Caco-2 (cell line): Measurements from ENCODE around the gene LITAF. TPM values are rescaled to one million over a fixed set of nuclear protein-coding genes. Genes with fewer than 3 reads are reported as not detected.

Source experiments
- BruUV-seq: library from RNA; stranded (reverse); fragments of 400-500 nt; replicated peaks from 2 replicates; lab custom pipeline; 2021; lab: Mats Ljungman, UMichigan
- CTCF ChIA-PET: fragments of 300-600 bp; sonication (Branson Sonifier 250); formaldehyde crosslinking; loops from one replicate; lab custom pipeline; 2022; ENCODE audit warnings: antibody characterized with exemption; lab: Charles Lee
- POLR2A ChIA-PET: fragments of 300-600 bp; sonication (Branson Sonifier 250); formaldehyde crosslinking; loops from one replicate; lab custom pipeline; 2022; ENCODE audit warnings: antibody characterized with exemption; lab: Charles Lee
- DNase-seq, 2 experiments: peaks; one replicate each; pipeline versions ENCODE4 v3.0.0 to v3.0.0-alpha.2; 2020 to 2022
- H3K27me3 ChIP-seq: replicated peaks from 2 replicates; pipeline ENCODE4 v1.6.0; 2011; ENCODE audit warnings: low read length; ENCODE audit not compliant: control insufficient read depth, insufficient read depth
- H3K36me3 ChIP-seq: 2 replicates; pipeline ENCODE4 v1.5.1; 2011; ENCODE audit warnings: low read length; ENCODE audit not compliant: control insufficient read depth, insufficient read depth
- H3K4me1 ChIP-seq: fragments of 250-450 bp; sonication (Bioruptor Pico); 2 replicates; pipeline ENCODE4 v1.5.1; 2020; ENCODE audit warnings: mild to moderate bottlenecking
- H3K4me3 ChIP-seq: 2 replicates; pipeline ENCODE4 v1.5.1; 2011; ENCODE audit warnings: low read depth, mild to moderate bottlenecking, control low read depth, low read length
- H3K9me3 ChIP-seq: fragments of 250-450 bp; sonication (Bioruptor Pico); 2 replicates; pipeline ENCODE4 v1.5.1; 2020; ENCODE audit warnings: mild to moderate bottlenecking, moderate library complexity
- H3K27ac Mint-ChIP-seq: one replicate; pipeline ENCODE4 v1.8.0; 2022; ENCODE audit warnings: mixed read lengths; ENCODE audit not compliant: unreplicated experiment
- H3K27me3 Mint-ChIP-seq: one replicate; pipeline ENCODE4 v1.8.0; 2022; ENCODE audit warnings: mixed read lengths; ENCODE audit not compliant: insufficient read depth, unreplicated experiment
- H3K36me3 Mint-ChIP-seq: one replicate; pipeline ENCODE4 v1.8.0; 2022; ENCODE audit warnings: mild to moderate bottlenecking, mixed read lengths; ENCODE audit not compliant: insufficient read depth, unreplicated experiment
- H3K4me1 Mint-ChIP-seq: one replicate; pipeline ENCODE4 v1.8.0; 2022; ENCODE audit warnings: low read depth, mixed read lengths; ENCODE audit not compliant: unreplicated experiment
- H3K4me3 Mint-ChIP-seq: one replicate; pipeline ENCODE4 v1.8.0; 2022; ENCODE audit warnings: mild to moderate bottlenecking, moderate library complexity, mixed read lengths; ENCODE audit not compliant: unreplicated experiment
- H3K9me3 Mint-ChIP-seq: one replicate; pipeline ENCODE4 v1.8.0; 2022; ENCODE audit warnings: mixed read lengths; ENCODE audit not compliant: unreplicated experiment
- CTCF ChIP-seq, 2 experiments: fragments of 200-600 bp in 1 of 2; IDR thresholded peaks; 1 replicate in 1 of 2; 2 replicates in 1 of 2; pipeline versions ENCODE4 v1.5.1 to v1.8.0; 2011 to 2022; ENCODE audit warnings: antibody characterized with exemption in 1 of 2, control low read depth in 1 of 2, inconsistent platforms in 1 of 2, low read depth in 1 of 2, low read length in 1 of 2, mild to moderate bottlenecking in 1 of 2, moderate library complexity in 1 of 2; ENCODE audit not compliant: insufficient read depth in 1 of 2, severe bottlenecking in 1 of 2, unreplicated experiment in 1 of 2
- intact Hi-C: fragments of 100-400 bp; cut with micrococcal nuclease; formaldehyde crosslinking; loops from one replicate; pipeline ENCODE4 v1.10.0; 2022; ENCODE audit not compliant: unreplicated experiment
- total RNA-seq: library from RNA; stranded (reverse); gene quantifications from 2 replicates; pipeline ENCODE4 v1.2.3, GENCODE V29; 2022

Gene LITAF
- total RNA-seq, 1 experiment from 2014 or later = 60.9 TPM

DNA sequence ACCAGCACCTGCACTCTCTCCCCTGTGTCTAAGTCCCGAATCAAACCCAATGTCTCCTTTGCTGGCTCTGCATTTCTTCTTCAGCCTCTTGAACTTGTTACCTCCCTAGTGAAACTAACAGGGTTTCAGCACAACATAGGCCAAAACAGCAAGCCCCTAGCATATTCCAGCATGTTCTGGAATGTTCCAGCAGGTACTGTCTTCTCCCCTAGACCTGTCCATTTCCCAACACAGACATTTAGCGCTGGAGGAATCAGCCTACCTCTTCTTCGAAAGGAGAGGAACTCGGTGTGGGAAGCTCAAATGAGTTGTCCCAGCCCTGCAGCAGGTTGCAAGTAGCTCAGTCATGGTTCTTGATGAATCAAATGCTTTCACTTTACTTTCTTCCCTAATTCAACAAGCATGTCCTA lies 47.1 kb downstream of the LITAF start:
- no peaks in the 10 kb centered on the region for H3K4me1 ChIP-seq
- H3K4me3 Mint-ChIP-seq = no peak overlapping the region
- no peak for DNase-seq
- no peak for TF ChIP-seq CTCF (IDR thresholded peaks at IDR 0.05; ENCODE audit: insufficient read depth in 1 of 2, low read depth in 1 of 2, low read length in 1 of 2, severe bottlenecking in 1 of 2, unreplicated experiment in 1 of 2)
- intact Hi-C loops = no loop called here
- CTCF ChIA-PET = no interaction called here
- POLR2A ChIA-PET = interaction anchor here (0.5 kb wide), 1 partner anchor 48 kb away, joined by 3 read pairs; no protein-coding TSS in a partner anchor
- no peak overlapping the region for H3K27ac Mint-ChIP-seq
- H3K9me3 ChIP-seq = no peaks in the 10 kb centered on the region
- no TSS peak for BruUV-seq
- H3K4me3 ChIP-seq = no peak overlapping the region
- H3K27me3 ChIP-seq = no peaks in the 10 kb centered on the region
- no peaks in the 10 kb centered on the region for H3K9me3 Mint-ChIP-seq
- H3K27me3 Mint-ChIP-seq = no peaks in the 10 kb centered on the region
- H3K36me3 Mint-ChIP-seq = peaks cover 7% of the 10 kb centered on the region
- H3K4me1 Mint-ChIP-seq = no peaks in the 10 kb centered on the region
- H3K36me3 ChIP-seq = no peaks in the 10 kb centered on the region

DNA sequence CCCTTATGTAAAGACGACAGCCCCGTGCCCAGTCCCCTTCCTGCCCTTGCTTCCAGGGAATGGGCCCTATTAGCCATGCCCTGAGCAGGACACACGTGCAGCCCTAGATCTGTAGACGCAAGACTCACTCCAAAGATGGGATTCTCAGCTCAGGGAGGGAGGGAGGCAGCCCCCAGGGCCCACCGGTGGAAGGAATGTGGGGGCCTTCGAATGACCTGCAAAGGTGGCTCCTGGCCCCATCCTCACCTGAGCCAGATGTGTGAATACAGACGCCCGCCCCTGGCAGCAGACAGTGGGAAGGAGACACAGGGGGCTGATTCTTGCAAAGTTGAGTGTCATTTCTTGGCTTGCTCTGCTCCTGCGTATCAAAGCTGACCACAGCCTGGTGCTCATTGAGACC lies 47.8 kb downstream of the LITAF start:
- ChIA-PET CTCF (no interaction called here), POLR2A (no interaction called here)
- DNase-seq = no peak
- intact Hi-C loops = no loop called here
- H3K4me3 Mint-ChIP-seq = no peak overlapping the region
- Histone ChIP-seq H3K27me3 (no peaks in the 10 kb centered on the region), H3K4me1 (no peaks in the 10 kb centered on the region), H3K9me3 (no peaks in the 10 kb centered on the region), H3K4me3 (no peak overlapping the region), H3K36me3 (no peaks in the 10 kb centered on the region)
- BruUV-seq = no TSS peak
- no peaks in the 10 kb centered on the region for H3K4me1 Mint-ChIP-seq
- no peak overlapping the region for H3K27ac Mint-ChIP-seq
- no peaks in the 10 kb centered on the region for H3K9me3 Mint-ChIP-seq
- peaks cover 2% of the 10 kb centered on the region for H3K36me3 Mint-ChIP-seq
- no peaks in the 10 kb centered on the region for H3K27me3 Mint-ChIP-seq
- TF ChIP-seq CTCF (IDR thresholded peaks at IDR 0.05; ENCODE audit: insufficient read depth in 1 of 2, low read depth in 1 of 2, low read length in 1 of 2, severe bottlenecking in 1 of 2, unreplicated experiment in 1 of 2) = no peak

DNA sequence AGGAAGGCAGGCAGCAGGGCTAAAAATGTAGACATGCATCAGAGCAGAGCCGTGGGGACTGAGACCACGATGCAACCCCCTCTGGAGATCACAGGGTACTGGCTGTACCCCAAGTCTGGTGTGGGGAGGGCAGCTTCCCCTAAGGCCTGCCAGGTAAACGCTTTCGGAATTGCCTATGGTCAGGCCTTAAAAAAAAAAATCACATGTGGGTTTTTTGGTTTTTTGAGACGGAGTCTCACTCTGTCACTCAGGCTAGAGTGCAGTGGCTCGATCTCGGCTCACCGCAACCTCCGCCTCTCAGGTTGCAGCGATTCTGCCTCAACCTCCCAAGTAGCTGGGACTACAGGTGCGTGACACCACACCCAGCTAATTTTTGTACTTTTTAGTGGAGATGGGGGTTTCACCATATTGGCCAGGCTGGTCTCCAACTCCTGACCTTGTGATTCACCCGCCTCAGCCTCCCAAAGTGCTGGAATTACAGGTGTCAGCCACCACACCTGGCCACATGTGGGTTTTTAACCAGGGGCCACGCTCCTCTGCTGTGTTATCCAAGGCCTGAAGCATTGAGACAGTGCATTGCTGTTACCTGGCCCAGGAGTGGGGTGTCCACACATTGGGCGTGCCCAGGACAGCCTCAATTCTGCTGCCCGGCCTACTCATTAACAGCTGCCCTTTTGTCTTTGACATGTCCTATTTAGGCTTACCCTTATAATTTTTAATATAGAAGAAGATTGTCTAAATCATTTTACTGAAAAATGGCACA lies 50.4 kb downstream of the LITAF start:
- no peaks in the 10 kb centered on the region for H3K27me3 ChIP-seq
- Mint-ChIP-seq H3K9me3 (no peaks in the 10 kb centered on the region), H3K36me3 (no peaks in the 10 kb centered on the region), H3K4me1 (no peaks in the 10 kb centered on the region), H3K4me3 (no peak overlapping the region), H3K27ac (no peak overlapping the region), H3K27me3 (no peaks in the 10 kb centered on the region)
- H3K4me1 ChIP-seq = no peaks in the 10 kb centered on the region
- TF ChIP-seq CTCF (IDR thresholded peaks at IDR 0.05; ENCODE audit: insufficient read depth in 1 of 2, low read depth in 1 of 2, low read length in 1 of 2, severe bottlenecking in 1 of 2, unreplicated experiment in 1 of 2) = no peak
- BruUV-seq = no TSS peak
- ChIA-PET POLR2A (no interaction called here), CTCF (interaction anchor here (0.6 kb wide), 1 partner anchor 1137 kb away, joined by 3 read pairs; no protein-coding TSS in a partner anchor)
- H3K4me3 ChIP-seq = no peak overlapping the region
- H3K36me3 ChIP-seq = no peaks in the 10 kb centered on the region
- DNase-seq = no peak
- H3K9me3 ChIP-seq = no peaks in the 10 kb centered on the region
- intact Hi-C loops = no loop called here
